ENCODE results near the gene ADAM21. TPM values are rescaled to one million over a fixed set of nuclear protein-coding genes. Genes with fewer than 3 reads are reported as not detected.
"Not testable (repeated sequence)": the region's sequence is repeated elsewhere in the genome, so short reads cannot be mapped to it uniquely, and the experiment has no call there.

The ADAM21 gene
- total RNA-seq, 4 donors from 2014 or later, result not detected

- TF ChIP-seq POLR2A (IDR thresholded peaks at IDR 0.05), result no peak
- TF ChIP-seq, protein P1, sequence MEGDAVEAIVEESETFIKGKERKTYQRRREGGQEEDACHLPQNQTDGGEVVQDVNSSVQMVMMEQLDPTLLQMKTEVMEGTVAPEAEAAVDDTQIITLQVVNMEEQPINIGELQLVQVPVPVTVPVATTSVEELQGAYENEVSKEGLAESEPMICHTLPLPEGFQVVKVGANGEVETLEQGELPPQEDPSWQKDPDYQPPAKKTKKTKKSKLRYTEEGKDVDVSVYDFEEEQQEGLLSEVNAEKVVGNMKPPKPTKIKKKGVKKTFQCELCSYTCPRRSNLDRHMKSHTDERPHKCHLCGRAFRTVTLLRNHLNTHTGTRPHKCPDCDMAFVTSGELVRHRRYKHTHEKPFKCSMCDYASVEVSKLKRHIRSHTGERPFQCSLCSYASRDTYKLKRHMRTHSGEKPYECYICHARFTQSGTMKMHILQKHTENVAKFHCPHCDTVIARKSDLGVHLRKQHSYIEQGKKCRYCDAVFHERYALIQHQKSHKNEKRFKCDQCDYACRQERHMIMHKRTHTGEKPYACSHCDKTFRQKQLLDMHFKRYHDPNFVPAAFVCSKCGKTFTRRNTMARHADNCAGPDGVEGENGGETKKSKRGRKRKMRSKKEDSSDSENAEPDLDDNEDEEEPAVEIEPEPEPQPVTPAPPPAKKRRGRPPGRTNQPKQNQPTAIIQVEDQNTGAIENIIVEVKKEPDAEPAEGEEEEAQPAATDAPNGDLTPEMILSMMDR (IDR thresholded peaks at IDR 0.05), result no peak
- H3K4me3 ChIP-seq, result no peak overlapping the region
- H3K9me3 ChIP-seq, result peaks cover 0 to 57% (median 13%) of the 10 kb centered on the region in 3 donors
- 36 to 57% methylated on average over 3 of the region's 3 CpGs for WGBS, 2 donors
- H3K27ac ChIP-seq, result no peak overlapping the region
- H3K4me1 ChIP-seq, result no peaks in the 10 kb centered on the region
- no peaks in the 10 kb centered on the region for H3K36me3 ChIP-seq
- DNase-seq, result no peak
- intact Hi-C loops (cut with DNase I), result no loop called here
- no peaks in the 10 kb centered on the region for H3K27me3 ChIP-seq
Observed at GRCh38 chr14:70441641-70442040, 10.3 kb upstream of the ADAM21 start.

GRCh38 chr14:70442750-70443149 is 9.2 kb upstream of the ADAM21 start:
- no peaks in the 10 kb centered on the region for H3K27me3 ChIP-seq
- DNase-seq, result no peak
- no peaks in the 10 kb centered on the region for H3K36me3 ChIP-seq
- no peaks in the 10 kb centered on the region for H3K4me1 ChIP-seq
- H3K4me3 ChIP-seq, result no peak overlapping the region
- intact Hi-C loops (cut with DNase I), result no loop called here
- H3K9me3 ChIP-seq, result peaks cover 0 to 46% (median 13%) of the 10 kb centered on the region in 3 donors
- no peak overlapping the region for H3K27ac ChIP-seq
- TF ChIP-seq, protein P1 (IDR thresholded peaks at IDR 0.05), result no peak
- TF ChIP-seq POLR2A (IDR thresholded peaks at IDR 0.05), result no peak
- WGBS, 2 donors, result 71 to 75% methylated on average over 1 to 2 of the region's 4 CpGs

GRCh38 chr14:70448633-70449340 is 3.2 kb upstream of the ADAM21 start:
- TF ChIP-seq, protein P1 (IDR thresholded peaks at IDR 0.05), result no peak
- no peak for TF ChIP-seq POLR2A (IDR thresholded peaks at IDR 0.05)
- H3K9me3 ChIP-seq, result peaks cover 0 to 4% (median 0%) of the 10 kb centered on the region in 3 donors
- DNase-seq, result no peak
- H3K36me3 ChIP-seq, result no peaks in the 10 kb centered on the region
- 62 to 74% methylated on average over 3 to 4 of the region's 4 CpGs for WGBS, 2 donors
- H3K27ac ChIP-seq, result no peak overlapping the region
- no peak overlapping the region for H3K4me3 ChIP-seq
- intact Hi-C loops (cut with DNase I), result no loop called here
- no peaks in the 10 kb centered on the region for H3K27me3 ChIP-seq
- no peaks in the 10 kb centered on the region for H3K4me1 ChIP-seq

DNA sequence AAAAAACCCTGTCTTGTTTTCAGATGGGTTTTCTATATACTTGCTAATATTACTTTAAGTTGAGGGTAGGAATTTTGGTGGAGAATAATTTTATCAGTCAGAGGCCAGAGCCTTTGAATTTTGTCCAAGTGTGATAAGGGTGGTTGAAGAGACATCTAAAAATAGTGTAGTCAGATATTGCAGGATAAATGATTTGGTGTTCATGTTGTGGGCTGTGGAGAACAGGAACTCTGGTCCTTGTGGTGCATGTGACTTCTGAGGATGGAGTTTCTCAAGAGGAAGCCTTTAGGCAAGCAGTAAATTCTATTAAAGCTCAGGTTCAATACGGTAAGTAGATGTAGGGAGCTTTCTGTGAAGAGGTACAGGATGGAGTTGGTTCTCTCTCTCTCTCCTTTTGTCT is 2.8 kb downstream of the ADAM21 start:
- DNase-seq, result no peak
- H3K36me3 ChIP-seq, result no peaks in the 10 kb centered on the region
- H3K4me3 ChIP-seq, result no peak overlapping the region
- no peaks in the 10 kb centered on the region for H3K9me3 ChIP-seq
- no peaks in the 10 kb centered on the region for H3K27me3 ChIP-seq
- no peak overlapping the region for H3K27ac ChIP-seq
- 58 to 83% methylated on average over 1 of the region's 1 CpG for WGBS, 2 donors
- no peaks in the 10 kb centered on the region for H3K4me1 ChIP-seq
- TF ChIP-seq, protein P1 (IDR thresholded peaks at IDR 0.05), result no peak
- no peak for TF ChIP-seq POLR2A (IDR thresholded peaks at IDR 0.05)
- intact Hi-C loops (cut with DNase I), result no loop called here

DNA sequence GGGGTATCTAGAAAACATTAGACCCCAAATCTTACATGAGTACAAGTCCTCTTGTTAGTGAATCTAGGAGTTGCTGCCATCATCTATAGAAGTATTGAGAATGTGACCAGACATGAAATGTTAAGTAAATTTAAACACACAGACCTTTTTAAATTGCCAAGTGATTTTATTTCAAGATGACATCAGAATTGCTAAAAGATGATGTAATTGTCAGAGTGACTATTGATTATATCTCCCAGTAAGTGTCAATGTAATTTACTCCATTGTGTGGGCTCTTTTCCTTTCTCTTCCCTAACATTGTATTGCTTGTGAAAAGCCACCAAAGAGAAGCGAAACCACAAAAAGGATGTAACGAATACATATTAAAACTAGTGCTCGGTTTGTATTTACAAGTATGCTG is 16.8 kb downstream of the ADAM21 start:
- H3K27ac ChIP-seq, result no peak overlapping the region
- H3K36me3 ChIP-seq, result no peaks in the 10 kb centered on the region
- no peaks in the 10 kb centered on the region for H3K9me3 ChIP-seq
- no peak overlapping the region for H3K4me3 ChIP-seq
- intact Hi-C loops (cut with DNase I), result no loop called here
- 81 to 82% methylated on average over 3 of the region's 3 CpGs for WGBS, 2 donors
- TF ChIP-seq, protein P1 (IDR thresholded peaks at IDR 0.05), result no peak
- TF ChIP-seq POLR2A (IDR thresholded peaks at IDR 0.05), result no peak
- no peak for DNase-seq
- H3K27me3 ChIP-seq, result no peaks in the 10 kb centered on the region
- no peaks in the 10 kb centered on the region for H3K4me1 ChIP-seq

GRCh38 chr14:70470863-70471563 is 19.0 kb downstream of the ADAM21 start:
- H3K9me3 ChIP-seq; H3K4me3 ChIP-seq; H3K36me3 ChIP-seq; H3K4me1 ChIP-seq; intact Hi-C loops (cut with DNase I); H3K27me3 ChIP-seq; H3K27ac ChIP-seq; DNase-seq: not testable (repeated sequence)
- WGBS, 2 donors, result 69 to 72% methylated on average over 2 to 3 of the region's 8 CpGs
